ENCODE results near the gene SLC2A9.
A peak's percentile ranks its signal among the peaks of the same experiment; 100 is the strongest.
"Not testable (repeated sequence)": the region's sequence is repeated elsewhere in the genome, so short reads cannot be mapped to it uniquely, and the experiment has no call there.

The SLC2A9 gene

DNA sequence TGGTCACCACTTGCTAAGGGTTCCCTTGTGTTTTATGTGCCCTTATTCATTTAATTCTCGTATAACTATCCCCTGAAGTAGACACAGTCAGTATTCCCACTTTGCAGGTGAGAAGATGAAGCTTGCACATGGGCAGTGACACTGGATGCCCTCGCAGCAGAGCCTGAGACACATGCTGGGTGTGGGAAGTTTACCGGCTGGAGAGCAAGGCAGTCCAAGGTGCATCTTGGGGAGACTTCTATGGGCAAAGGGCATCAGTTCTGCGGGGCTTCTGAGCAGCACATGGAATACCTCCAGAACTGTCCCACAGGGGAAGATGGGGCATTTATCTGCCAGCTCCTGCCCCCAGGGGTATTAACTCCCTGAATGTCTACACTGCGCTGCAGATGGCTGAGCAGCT, 92.2 kb downstream of the SLC2A9 start:
- no peak for DNase-seq

DNA sequence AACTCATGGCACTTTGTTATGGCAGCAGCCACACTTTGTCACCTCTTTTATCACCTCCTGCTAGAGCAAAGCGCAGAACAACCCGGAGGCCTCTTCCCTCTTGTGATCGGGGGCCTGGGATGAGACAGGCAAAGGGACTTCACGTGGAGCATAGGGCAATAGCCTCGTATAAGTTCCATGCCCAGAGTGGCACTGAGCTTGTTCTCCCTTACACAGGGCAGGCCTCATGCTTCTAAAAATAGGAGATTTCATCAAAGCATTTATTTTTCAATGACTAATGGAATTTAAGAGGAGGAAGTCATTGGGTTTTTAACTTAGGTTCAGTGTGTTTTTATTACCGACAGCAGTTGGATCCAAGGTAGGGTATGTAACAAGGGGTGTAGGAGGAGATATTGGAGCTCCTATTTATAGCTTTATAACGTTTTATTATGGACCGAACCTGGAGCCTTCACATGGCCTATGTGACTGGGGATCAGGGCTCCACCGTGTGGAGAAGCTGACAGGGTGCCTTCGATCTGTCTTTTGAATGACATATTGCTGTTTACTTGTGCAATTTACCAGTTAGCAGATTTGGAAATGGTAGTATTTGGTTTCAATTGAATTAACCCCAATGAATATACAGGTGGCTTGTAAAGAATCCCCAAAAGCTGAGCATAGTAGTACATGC, 93.8 kb downstream of the SLC2A9 start:
- DNase-seq: no peak

DNA sequence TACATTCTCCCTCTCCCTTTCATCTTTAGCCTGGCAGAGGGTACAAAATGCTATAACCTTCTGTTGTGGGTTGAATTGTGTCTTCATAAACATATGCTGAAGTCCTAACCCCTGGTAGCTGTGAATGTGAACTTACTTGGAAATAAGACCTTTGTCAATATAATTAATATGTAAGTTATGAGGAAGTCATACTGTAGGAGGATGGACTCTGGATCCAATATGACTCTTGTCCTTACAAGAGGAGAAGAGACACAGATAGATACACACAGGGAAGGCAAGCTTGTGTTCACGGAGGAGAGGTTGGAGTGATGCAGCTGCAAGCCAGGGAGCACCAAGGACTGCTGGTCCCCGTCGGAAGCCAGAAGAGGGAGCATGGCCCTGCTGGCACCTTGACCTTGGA, 94.7 kb downstream of the SLC2A9 start:
- no peak for DNase-seq

DNA sequence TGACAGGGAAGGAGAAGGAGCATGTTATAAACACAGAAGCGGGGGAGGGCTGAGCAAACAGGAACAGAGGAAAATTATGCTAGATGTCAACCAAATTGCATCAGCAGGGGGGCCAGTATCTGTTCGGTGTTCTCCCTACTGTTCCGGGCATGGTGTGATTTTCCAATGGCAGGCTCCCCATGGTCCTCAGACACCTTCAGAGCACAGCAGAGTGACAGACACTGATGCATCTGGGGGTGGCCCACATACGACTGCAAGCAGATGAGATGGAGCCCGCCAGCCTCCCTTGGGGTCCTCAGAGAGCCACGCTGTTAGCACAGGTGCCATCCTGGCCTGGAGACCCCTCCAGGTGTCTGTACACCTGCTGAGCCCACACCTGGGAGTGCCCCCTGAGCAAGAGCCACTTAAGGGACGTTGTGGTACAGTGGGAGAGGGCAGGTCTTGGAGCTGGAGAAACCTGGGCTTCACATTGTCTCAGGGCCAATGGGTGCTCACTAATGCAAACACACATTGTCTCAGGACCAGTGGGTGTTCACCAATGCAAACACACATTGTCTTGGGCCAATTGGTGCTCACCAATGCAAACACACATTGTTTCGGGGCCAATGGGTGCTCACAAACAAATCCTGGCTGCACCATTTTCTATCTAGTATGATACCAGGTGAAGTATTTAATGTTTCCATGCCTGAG, 95.4 kb downstream of the SLC2A9 start:
- no peak for DNase-seq

GRCh38 chr4:9924750-9925149, 96.5 kb downstream of the SLC2A9 start:
- DNase-seq: peak in 4 of 58 donors; percentile 11 to 20 (median 17)

DNA sequence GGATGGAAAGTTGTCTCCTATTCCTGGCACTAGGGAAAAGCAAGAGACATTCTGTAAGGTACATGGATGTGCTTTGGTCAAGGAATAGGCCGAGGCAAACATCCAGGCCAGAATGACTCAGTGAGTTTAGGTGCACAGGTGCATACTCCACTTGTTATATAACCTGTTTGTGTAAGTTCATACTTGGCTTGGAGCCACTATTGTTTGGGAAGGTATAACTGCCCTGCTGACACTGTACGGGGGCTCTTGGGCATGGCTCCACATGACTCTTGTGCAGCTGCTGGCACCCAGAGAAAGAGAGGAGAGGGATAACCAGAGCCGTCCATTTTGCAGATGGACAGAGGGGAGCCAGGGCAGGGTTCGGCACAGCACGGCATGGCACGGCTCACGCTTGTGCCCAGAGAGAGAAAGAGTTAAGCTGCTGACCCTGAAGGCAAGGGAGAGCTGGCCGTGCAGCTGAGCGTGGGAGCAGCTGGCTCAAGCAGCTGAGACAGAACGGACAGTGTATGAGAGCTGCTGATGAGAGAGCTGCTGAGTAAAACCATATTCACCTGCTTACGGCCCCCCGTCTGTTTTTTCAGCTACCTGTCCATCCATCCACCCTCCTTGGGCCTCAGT, 98.0 kb downstream of the SLC2A9 start:
- no peak for DNase-seq

DNA sequence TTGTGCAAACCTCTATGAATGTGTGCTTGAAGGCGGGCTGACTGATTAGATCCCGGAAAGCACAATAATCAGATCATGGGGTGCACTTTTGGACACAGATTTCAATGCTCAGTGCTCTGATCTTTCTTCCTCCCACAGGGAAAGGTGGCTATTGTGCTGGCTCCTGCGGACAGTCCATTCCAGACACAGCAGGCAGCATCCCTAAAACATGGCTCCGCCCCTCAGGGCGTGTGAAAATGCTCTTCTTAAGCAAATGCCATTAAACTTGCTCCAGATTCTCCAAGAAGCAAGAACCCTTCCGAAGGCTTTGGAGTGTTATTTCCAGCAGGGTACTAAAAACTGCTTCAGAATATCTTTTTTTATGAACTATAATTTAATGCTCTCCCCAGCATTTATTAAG, 100.0 kb downstream of the SLC2A9 start:
- no peak for DNase-seq

DNA sequence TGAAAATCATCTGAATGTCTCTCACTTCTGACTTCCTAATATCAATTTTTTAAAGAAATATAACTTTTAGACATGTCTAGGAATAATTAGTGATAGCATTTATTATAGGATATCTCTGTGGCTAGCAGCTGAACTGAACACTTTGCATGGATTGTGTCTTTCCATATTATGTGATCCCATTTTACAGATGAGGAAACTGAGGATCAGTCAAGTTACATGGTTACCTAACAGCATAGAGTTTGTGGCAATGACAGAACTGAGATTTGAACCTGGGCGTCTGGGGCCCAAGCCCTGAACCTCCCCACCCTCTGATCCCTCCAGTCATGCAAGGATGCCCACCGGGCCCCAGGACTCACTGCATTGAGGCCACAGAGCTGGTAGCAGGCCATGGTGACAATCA, 101.3 kb downstream of the SLC2A9 start:
- DNase-seq: no peak

GRCh38 chr4:9919047-9919446, 102.2 kb downstream of the SLC2A9 start:
- DNase-seq: no peak

- DNase-seq: no peak
Measured at GRCh38 chr4:9918484-9918883, 102.8 kb downstream of the SLC2A9 start.

DNA sequence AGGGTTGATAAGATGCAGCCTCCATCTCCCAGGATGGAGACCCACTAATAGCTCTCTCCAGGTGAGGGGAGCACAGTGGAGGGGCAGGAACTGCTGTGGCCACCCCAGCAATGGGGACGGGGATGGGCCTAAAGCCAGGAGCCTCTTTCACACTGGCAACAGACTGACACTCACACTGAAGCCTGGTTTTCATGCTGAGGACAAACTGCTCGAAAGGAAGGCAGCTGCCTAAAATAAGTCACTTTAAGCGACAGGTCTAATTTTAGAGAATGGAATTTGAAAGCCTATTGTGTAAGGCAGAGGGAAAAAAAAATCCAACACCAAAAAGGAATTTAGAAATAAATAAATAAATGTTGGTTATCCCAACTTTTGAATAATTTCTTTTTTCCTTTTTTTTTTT, 104.4 kb downstream of the SLC2A9 start:
- no peak for DNase-seq

DNA sequence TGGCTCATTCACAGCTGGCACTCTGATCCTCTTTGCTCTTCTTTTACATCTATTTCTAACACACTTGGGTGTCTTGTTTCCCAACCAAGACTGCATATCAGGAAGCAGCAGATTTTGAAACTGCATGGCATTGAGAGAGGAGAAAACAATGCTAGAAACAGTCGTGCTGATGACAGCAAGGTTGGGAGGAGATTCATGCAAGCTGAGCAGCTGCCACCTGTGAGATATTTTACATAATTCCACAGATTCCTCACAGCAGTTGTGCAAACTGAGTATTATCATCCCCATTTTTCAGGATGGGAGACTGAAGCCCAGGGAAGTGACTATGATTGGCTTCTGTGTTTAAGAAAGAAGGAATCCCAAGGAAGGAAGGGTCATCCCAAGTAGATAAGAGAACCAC, 105.0 kb downstream of the SLC2A9 start:
- DNase-seq: no peak

- no peak for DNase-seq
Measured at GRCh38 chr4:9913846-9914245, 107.5 kb downstream of the SLC2A9 start.

DNA sequence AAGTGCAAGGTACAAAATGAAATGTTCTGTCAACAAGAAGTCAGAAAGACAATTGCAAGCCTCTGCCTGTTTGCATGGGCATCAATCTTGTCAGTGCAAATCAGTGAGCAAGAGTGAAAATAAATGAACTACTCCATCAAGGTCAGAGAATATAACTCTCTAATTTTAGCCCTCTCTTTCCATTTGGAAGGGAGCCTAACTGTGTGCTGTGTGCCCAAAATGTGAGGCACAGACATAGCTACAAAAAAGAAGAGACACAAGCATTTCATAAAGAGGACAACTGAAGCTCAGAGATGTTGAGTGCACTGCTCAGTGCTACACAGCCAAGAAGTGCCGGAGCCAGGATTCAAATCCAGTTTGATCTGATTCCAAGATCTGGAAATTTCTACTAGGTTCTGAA, 114.3 kb downstream of the SLC2A9 start:
- no peak for DNase-seq

DNA sequence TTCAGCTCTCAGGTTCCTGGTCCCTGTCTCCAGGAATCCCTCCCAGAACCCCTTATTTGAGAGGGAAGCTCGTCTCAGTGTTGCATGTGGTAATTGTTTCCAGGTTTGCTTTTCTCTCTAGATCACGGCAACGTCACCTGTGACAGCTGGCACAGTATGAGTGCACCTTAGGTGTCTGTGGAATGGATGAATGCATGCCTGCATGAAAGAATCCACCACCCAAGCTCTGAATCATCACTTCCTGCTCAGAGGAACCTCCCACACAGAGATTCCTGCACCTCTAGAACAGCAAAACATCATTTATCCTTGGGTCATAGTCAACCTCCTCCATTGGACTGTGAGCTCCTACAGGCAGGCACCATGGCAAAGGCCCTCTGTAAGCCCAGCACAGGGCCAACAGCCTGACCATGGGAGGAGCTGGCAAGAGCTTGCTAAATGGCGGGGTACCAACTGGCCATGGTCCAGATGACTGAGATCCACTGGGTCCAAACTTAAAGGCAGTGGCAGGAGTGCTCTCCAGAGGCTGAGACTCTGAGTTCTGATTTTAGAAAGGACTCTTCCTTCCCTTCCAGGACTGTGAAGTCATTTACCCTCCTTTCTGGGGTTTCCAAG, 116.2 kb downstream of the SLC2A9 start:
- peak in 12 of 58 donors; percentile 3 to 47 (median 10) for DNase-seq

- DNase-seq: no peak
Measured at GRCh38 chr4:9903317-9903716, 118.0 kb downstream of the SLC2A9 start.

- no peak for DNase-seq
Measured at GRCh38 chr4:9901257-9901656, 120.0 kb downstream of the SLC2A9 start.

- DNase-seq: not testable (repeated sequence)
Measured at GRCh38 chr4:9900633-9901032, 120.7 kb downstream of the SLC2A9 start.

DNA sequence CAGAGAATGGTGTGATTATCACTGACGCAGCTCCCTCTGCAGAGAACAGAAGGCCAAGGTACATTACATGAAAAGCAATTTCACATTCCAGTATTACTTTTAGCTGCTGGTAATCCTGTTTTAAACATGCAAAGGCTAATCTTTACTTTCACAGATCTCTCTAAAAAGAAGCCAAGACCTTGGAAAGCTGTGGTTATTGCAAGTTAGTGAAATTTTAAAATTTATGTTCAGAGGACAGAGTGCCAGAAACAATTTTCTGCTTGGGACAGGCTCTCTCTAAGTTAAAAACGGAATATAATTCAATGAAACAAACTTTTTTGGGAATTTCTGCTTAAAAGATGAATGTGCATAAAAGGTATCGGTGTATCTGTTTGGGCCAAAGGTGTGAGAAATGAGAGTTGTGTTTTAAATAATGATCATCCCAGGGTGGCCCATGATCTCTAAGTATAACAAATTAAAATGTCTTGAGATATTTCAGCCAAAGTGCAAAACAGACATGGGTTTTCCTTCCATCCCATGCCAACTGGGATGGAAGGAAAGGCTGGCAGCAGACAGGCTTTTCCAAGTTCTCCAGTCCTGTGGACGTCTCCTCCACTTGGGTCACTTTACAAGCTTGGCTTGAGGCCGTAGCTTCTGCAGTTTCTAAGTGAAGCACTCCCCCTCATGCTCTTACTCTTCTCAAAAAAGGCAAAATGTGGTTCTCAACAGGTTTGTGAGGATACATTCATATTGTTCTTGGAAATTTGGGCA, 121.8 kb downstream of the SLC2A9 start:
- no peak for DNase-seq

- DNase-seq: peak in 14 of 58 donors; percentile 2 to 25 (median 8)
Measured at GRCh38 chr4:9898596-9899305, 122.5 kb downstream of the SLC2A9 start.

DNA sequence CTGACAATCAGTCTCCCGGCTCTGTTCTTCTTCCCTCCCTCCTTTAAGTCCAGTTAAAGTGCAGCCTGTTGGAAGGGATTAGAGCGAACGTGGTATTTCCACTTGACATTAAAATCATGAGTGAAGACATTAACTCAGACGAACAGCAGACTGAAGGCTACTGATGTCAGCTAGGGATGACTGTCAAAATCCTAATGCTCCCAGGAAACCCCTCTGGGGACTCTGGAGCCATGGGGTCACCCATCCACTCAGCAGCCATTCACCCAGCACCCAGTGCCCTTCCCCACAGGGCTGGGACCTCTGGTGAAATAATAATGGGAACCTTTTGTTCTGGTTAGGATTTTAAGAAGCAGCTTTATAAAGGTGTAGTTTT, 126.0 kb downstream of the SLC2A9 start:
- DNase-seq: no peak

Data from anterior cingulate cortex (tissue), 58 donors.